T-helper 17 cell (primary cell): ENCODE measurements around the gene PRRT1. TPM values are rescaled to one million over a fixed set of nuclear protein-coding genes. Genes with fewer than 3 reads are reported as not detected.

ENCODE experiments used
- ATAC-seq: fragments of 150-1000 bp; cut with Tn5 transposase; 2 replicates; pipeline ENCODE4 v1.10.0; 2021; ENCODE audit warnings: mild to moderate bottlenecking, moderate library complexity
- DNase-seq, 3 donors: peaks; one replicate each; pipeline versions ENCODE4 v3.0.0 to v3.0.0-alpha.2; 2020 to 2021
- H3K9me3 ChIP-seq: one replicate; pipeline ENCODE4 v1.7.0; 2013; ENCODE audit warnings: low read length, mild to moderate bottlenecking; ENCODE audit not compliant: control insufficient read depth, poor library complexity, severe bottlenecking
- H3K27ac Mint-ChIP-seq: one replicate; pipeline ENCODE4 v1.8.0; 2022; ENCODE audit warnings: mild to moderate bottlenecking, moderate library complexity, mixed read lengths
- H3K27me3 Mint-ChIP-seq: one replicate; pipeline ENCODE4 v1.8.0; 2022; ENCODE audit warnings: mixed read lengths
- H3K36me3 Mint-ChIP-seq: one replicate; pipeline ENCODE4 v1.8.0; 2022; ENCODE audit warnings: low read depth, mixed read lengths
- H3K4me1 Mint-ChIP-seq: one replicate; pipeline ENCODE4 v1.8.0; 2022; ENCODE audit warnings: mild to moderate bottlenecking, mixed read lengths
- H3K4me3 Mint-ChIP-seq: one replicate; pipeline ENCODE4 v1.8.0; 2022; ENCODE audit warnings: mild to moderate bottlenecking, moderate library complexity, mixed read lengths
- total RNA-seq, 4 donors: library from RNA in 2 of 4; stranded (reverse) in 2 of 4; gene quantifications; one replicate each; pipeline ENCODE4 v1.2.3 and lab custom pipeline; 2022 to 2026

The PRRT1 gene
- total RNA-seq, 2 donors from 2014 or later: 0.35 to 0.50 TPM

DNA sequence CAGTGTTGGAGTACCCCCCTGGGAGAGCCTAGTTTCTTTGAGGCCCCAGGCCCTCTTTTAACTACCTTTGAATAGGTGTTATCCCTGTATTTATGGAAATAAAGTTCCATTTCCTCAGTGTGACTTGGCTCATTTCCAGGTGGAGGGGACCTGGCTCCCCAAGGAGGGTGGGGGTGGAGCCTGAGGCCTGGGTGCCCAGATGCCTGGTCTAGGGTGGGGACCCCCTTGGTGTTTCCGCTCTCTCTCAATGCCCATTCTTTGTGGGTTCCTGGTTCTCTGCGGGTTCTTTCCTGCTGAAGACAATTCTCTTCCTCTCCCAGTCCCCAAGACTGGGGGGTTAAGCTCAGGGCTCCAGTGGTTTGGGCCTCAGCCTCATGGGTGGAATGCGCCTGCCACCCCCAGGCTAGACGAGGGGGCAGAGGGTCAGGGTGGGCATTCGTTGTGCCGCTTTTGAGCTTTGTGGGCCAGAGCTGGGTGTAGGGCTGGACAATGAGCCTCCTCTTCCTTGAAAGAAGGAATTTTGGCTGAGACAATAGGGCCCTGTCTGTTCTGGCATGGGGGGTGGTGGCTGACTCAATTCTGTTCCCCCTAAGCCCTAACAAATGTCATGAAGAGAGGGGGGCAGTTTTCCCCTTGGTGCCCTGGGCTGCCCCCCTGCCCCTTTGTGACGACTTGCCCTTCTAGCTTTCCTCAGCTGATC is 12.0 kb upstream of the PRRT1 start:
- ATAC-seq: no peak
- Mint-ChIP-seq H3K36me3 (peaks cover 3% of the 10 kb centered on the region), H3K4me3 (no peak overlapping the region), H3K27me3 (no peaks in the 10 kb centered on the region), H3K27ac (peak overlapping the region; percentile 32), H3K4me1 (peaks cover 5% of the 10 kb centered on the region)
- no peaks in the 10 kb centered on the region for H3K9me3 ChIP-seq
- no peak for DNase-seq

DNA sequence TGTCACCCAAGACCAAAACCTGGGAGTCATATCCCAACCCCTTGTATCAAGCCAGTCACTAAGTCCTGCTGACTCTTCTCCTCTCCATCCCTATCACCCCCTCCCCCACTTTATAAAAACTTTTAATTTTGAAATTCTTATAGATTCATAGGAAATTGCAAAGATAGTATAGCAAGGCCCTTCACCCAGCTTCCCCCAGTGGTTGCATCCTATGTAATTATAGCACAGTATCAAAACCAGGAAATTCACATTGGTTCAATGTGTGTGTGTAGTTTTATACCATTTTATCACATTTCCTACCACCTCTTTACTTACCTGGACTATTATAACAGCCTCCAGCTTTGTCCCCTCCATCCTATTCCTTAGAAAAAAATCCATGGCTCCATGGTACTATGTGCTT is 6.3 kb upstream of the PRRT1 start:
- no peak overlapping the region for H3K4me3 Mint-ChIP-seq
- ATAC-seq (no peak), DNase-seq (no peak)
- no peaks in the 10 kb centered on the region for H3K9me3 ChIP-seq
- H3K27ac Mint-ChIP-seq: peak overlapping the region; percentile 72
- peaks cover 1% of the 10 kb centered on the region for H3K27me3 Mint-ChIP-seq
- peaks cover 11% of the 10 kb centered on the region for H3K36me3 Mint-ChIP-seq
- H3K4me1 Mint-ChIP-seq: peaks cover 28% of the 10 kb centered on the region

- peaks cover 34% of the 10 kb centered on the region for H3K4me1 Mint-ChIP-seq
- no peak overlapping the region for H3K4me3 Mint-ChIP-seq
- no peaks in the 10 kb centered on the region for H3K9me3 ChIP-seq
- H3K27me3 Mint-ChIP-seq: peaks cover 5% of the 10 kb centered on the region
- H3K27ac Mint-ChIP-seq: no peak overlapping the region
- H3K36me3 Mint-ChIP-seq: peaks cover 11% of the 10 kb centered on the region
- ATAC-seq (no peak), DNase-seq (no peak)
Observed at GRCh38 chr6:32156891-32157290, 5.2 kb upstream of the PRRT1 start.

DNA sequence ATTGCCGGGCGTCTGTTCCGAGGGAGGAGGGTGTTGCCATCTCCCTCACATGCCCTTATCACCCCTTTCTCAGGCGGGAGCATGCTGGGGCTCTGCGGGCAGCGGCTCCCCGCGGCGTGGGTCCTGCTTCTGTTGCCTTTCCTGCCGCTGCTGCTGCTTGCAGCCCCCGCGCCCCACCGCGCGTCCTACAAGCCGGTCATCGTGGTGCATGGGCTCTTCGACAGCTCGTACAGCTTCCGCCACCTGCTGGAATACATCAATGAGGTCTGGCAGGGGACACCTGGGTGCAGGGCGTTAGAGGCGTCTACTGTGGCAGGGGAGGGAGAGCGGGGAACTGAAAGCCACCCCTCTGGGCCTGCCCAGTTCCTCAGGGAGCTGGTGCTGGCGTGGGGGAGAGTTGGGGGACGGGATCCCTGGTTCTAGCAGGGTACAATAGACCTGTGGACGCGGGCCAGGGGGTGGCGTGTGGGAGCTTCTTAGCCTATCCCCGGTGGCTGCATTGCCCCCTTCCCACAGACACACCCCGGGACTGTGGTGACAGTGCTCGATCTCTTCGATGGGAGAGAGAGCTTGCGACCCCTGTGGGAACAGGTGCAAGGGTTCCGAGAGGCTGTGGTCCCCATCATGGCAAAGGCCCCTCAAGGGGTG is 2.9 kb upstream of the PRRT1 start:
- peak overlapping the region; percentile 98 for H3K4me3 Mint-ChIP-seq
- peaks cover 21% of the 10 kb centered on the region for H3K27me3 Mint-ChIP-seq
- H3K36me3 Mint-ChIP-seq: peaks cover 20% of the 10 kb centered on the region
- peak overlapping the region; percentile 67 for H3K27ac Mint-ChIP-seq
- H3K9me3 ChIP-seq: no peaks in the 10 kb centered on the region
- ATAC-seq (peak; percentile 82), DNase-seq (peak; percentile 38 to 45 (median 40))
- H3K4me1 Mint-ChIP-seq: peaks cover 42% of the 10 kb centered on the region

DNA sequence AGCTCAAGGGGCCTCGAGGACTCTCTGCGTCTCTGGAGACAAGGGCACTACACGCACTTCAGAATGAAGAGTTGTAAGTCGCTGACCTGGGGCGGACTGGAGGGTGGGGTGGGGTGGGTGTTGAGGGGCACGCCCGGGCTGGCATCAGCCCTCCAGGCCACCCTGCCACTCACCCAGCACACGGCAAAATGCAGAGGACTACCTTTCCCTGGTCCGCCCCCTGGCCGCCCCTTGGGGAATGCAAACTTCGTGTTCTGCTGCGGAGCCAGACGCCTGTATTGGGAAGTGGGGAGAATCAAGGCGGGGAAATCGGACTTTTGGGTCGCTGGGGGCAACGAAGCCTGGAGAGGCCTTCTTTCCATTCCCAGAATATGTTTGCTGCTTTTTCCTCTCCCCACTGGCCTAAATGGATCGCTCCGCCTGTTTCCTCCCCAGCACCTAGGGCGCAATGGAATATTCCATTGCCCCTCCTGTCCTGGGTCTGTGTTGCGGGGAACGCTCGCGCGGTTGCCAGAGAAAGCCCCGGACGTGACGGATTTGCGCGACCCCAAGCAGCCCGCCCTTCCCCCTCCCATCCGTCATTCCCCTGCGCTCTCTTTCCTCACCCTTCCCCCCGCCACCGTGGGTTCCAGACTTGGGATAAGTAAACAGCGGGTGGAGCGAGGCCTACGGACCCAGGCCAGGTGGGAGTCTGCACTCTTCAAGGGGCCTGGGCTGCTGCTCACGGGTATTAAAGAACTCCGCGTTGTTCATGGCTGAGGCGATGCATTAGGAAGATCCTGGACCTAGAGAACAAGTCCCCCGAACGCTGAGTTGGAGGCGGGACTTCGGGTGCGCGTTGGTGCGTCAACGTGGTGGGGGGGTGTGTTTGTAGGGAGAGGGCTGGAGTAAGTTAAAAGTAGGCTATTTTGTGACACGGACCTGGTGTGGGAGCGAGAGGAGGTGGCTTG is 2.1 kb upstream of the PRRT1 start, which contains the start of gene PPT2:
Gene PPT2 (plus strand): TSS at position 578 of the 950 bp plus-strand sequence. CDS start 454 bp downstream, outside the sequence.
- Mint-ChIP-seq H3K4me3 (peak within 1 kb of the TSS; percentile 98), H3K27me3 (peaks cover 26% of the 10 kb centered on the region), H3K36me3 (peaks cover 20% of the 10 kb centered on the region), H3K4me1 (peaks cover 46% of the 10 kb centered on the region), H3K27ac (peak within 1 kb of the TSS; percentile 67)
- ATAC-seq (peak; percentile 74), DNase-seq (peak; percentile 34 to 57 (median 41))
- H3K9me3 ChIP-seq: no peaks in the 10 kb centered on the region

DNA sequence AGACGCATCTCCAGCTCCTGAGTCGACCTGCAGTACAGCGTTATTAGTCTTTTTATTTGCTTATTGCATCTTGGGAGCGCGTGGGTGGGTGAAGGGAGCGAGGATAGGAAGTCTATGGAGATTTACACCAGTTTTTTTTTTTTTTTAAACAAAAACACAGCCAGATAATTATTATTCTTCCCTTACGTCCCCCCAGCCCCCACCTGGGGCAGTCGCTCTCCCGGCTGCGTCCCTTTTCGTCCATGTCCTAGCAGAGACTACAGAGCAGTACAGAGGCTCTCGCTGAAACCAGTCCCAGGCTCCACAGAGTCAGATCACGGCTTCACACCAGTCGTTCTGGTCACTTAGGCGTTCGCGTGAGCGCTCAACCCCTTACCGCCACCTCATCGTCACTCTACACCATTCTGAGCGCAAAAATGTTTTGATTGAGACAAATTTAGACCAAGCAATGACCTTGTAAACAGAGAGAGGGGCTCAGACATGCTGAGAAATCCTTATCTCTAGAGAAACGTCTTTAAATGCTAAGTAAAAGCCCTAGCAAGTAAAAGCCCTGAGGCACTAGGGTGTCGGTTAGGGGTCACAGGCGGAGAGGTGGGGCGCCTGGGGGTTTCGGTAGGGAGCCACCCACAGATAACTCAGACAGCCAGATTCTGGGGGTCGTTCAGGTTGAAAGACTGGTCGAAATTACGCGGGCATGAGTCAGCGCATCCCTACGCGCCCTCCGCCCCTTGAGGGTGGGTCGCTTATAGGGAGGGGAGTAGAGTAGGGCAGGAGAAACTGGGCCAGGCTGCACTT is 1.2 kb upstream of the PRRT1 start:
- no peaks in the 10 kb centered on the region for H3K9me3 ChIP-seq
- no peak for DNase-seq
- H3K4me3 Mint-ChIP-seq: peak overlapping the region; percentile 78
- H3K27me3 Mint-ChIP-seq: peaks cover 34% of the 10 kb centered on the region
- no peak for ATAC-seq
- peaks cover 17% of the 10 kb centered on the region for H3K36me3 Mint-ChIP-seq
- no peak overlapping the region for H3K27ac Mint-ChIP-seq
- peaks cover 45% of the 10 kb centered on the region for H3K4me1 Mint-ChIP-seq

GRCh38 chr6:32151181-32151862 is 417 bp downstream of the PRRT1 start:
- ATAC-seq (no peak), DNase-seq (no peak)
- Mint-ChIP-seq H3K36me3 (peaks cover 11% of the 10 kb centered on the region), H3K27me3 (peaks cover 42% of the 10 kb centered on the region), H3K4me1 (peaks cover 46% of the 10 kb centered on the region), H3K4me3 (peak overlapping the region; percentile 25), H3K27ac (no peak overlapping the region)
- no peaks in the 10 kb centered on the region for H3K9me3 ChIP-seq

- H3K36me3 Mint-ChIP-seq: peaks cover 9% of the 10 kb centered on the region
- peak overlapping the region; percentile 52 for H3K4me3 Mint-ChIP-seq
- ATAC-seq (no peak), DNase-seq (no peak)
- H3K27me3 Mint-ChIP-seq: peaks cover 47% of the 10 kb centered on the region
- H3K27ac Mint-ChIP-seq: no peak overlapping the region
- H3K9me3 ChIP-seq: no peaks in the 10 kb centered on the region
- peaks cover 44% of the 10 kb centered on the region for H3K4me1 Mint-ChIP-seq
Observed at GRCh38 chr6:32149932-32150870, 1.5 kb downstream of the PRRT1 start.

DNA sequence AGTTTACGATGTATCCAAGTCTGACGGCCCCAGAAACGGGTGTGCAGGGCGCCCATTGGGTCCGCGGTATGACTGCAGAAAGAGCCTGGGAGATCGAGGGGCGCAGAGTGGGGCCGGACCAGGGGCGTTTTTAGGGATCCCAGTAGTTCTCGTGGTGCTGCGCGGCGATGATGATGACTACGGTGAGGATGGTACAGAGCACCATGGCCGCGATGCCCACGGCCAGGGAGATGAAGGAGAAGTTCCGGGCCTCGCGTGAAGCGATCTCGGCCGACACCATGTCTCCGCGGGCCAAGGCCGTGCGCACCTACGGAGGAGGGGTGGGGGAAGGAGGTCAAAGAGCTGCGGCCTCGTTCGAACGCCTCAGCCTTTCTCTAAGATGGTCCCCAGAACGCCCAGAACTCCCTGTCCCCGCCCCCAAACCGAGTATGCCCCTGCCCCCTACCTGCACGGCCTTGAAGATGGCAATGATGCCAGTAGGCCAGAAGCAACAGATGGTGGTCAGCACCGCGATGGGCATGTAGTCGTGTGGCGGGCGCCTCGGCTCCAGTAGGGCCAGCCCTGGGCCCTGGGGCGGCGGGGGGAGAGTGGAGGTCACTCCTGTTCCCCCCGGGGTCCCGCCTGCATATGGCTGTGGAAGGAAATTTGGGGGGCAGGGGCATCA is 2.5 kb downstream of the PRRT1 start:
- DNase-seq: no peak
- H3K9me3 ChIP-seq: no peaks in the 10 kb centered on the region
- Mint-ChIP-seq H3K36me3 (peaks cover 9% of the 10 kb centered on the region), H3K4me1 (peaks cover 38% of the 10 kb centered on the region), H3K27ac (no peak overlapping the region), H3K4me3 (peak overlapping the region; percentile 87), H3K27me3 (peaks cover 47% of the 10 kb centered on the region)
- ATAC-seq: peak; percentile 27

- DNase-seq (peak; percentile 47 to 63 (median 49)), ATAC-seq (peak; percentile 84)
- H3K27me3 Mint-ChIP-seq: peaks cover 47% of the 10 kb centered on the region
- peak overlapping the region; percentile 46 for H3K27ac Mint-ChIP-seq
- peak overlapping the region; percentile 87 for H3K4me3 Mint-ChIP-seq
- H3K36me3 Mint-ChIP-seq: peaks cover 9% of the 10 kb centered on the region
- H3K4me1 Mint-ChIP-seq: peaks cover 33% of the 10 kb centered on the region
- H3K9me3 ChIP-seq: no peaks in the 10 kb centered on the region
Observed at GRCh38 chr6:32148289-32149091, 3.2 kb downstream of the PRRT1 start.
